GM18519 (cell line): ENCODE results near the gene JCAD.

Source experiments
- ATAC-seq: cut with Tn5 transposase; IDR thresholded peaks from one replicate; pipeline ENCODE4 v1.9.1; 2021; ENCODE audit warnings: mild to moderate bottlenecking, moderate library complexity; ENCODE audit not compliant: unreplicated experiment, low FRiP score

Gene JCAD

GRCh38 chr10:30046476-30046875 is 12.9 kb downstream of the JCAD start:
- ATAC-seq: no peak

GRCh38 chr10:30045961-30046360 is 13.4 kb downstream of the JCAD start:
- no peak for ATAC-seq

- no peak for ATAC-seq
Measured at GRCh38 chr10:30043476-30044270, 15.7 kb downstream of the JCAD start.

- no peak for ATAC-seq
Measured at GRCh38 chr10:30042820-30043219, 16.6 kb downstream of the JCAD start.

- no peak for ATAC-seq
Measured at GRCh38 chr10:30041196-30042105, 17.9 kb downstream of the JCAD start.

- no peak for ATAC-seq
Measured at GRCh38 chr10:30040597-30040996, 18.8 kb downstream of the JCAD start.

GRCh38 chr10:30039988-30040387 is 19.4 kb downstream of the JCAD start:
- no peak for ATAC-seq

- no peak for ATAC-seq
Measured at GRCh38 chr10:30039567-30039966, 19.8 kb downstream of the JCAD start.

GRCh38 chr10:30038781-30039536 is 20.4 kb downstream of the JCAD start:
- ATAC-seq: no peak

GRCh38 chr10:30037620-30038336 is 21.6 kb downstream of the JCAD start:
- no peak for ATAC-seq

GRCh38 chr10:30036811-30037210 is 22.6 kb downstream of the JCAD start:
- no peak for ATAC-seq

- no peak for ATAC-seq
Measured at GRCh38 chr10:30036341-30036740, 23.0 kb downstream of the JCAD start.

- no peak for ATAC-seq
Measured at GRCh38 chr10:30034433-30035137, 24.8 kb downstream of the JCAD start.

- ATAC-seq: no peak
Measured at GRCh38 chr10:30032125-30032524, 27.3 kb downstream of the JCAD start.

GRCh38 chr10:30029872-30030256 is 29.5 kb downstream of the JCAD start:
- no peak for ATAC-seq

GRCh38 chr10:30029164-30029871 is 30.1 kb downstream of the JCAD start:
- no peak for ATAC-seq

GRCh38 chr10:30028738-30029030 is 30.7 kb downstream of the JCAD start:
- no peak for ATAC-seq

GRCh38 chr10:30028006-30028737 is 31.2 kb downstream of the JCAD start:
- ATAC-seq: no peak
